HepG2 (cell line): Measurements from ENCODE around the gene ZNF618. TPM values are rescaled to one million over a fixed set of nuclear protein-coding genes. Genes with fewer than 3 reads are reported as not detected.

Experiments used
- ATAC-seq: fragments of 200-7000 bp; cut with Tn5 transposase; 3 replicates; pipeline ENCODE4 v1.9.1; 2020; ENCODE audit warnings: mild to moderate bottlenecking, moderate library complexity
- BruUV-seq: library from RNA; stranded (reverse); fragments of 400-500 nt; replicated peaks from 2 replicates; lab custom pipeline; 2021; lab: Mats Ljungman, UMichigan
- CTCF ChIA-PET: fragments of 300-600 bp; formaldehyde crosslinking; extraction: SDS; loops from one replicate; lab custom pipeline; 2021; ENCODE audit warnings: low total read pairs, inconsistent platforms, low intra/inter-chr PET ratio; lab: Yijun Ruan, JAX
- POLR2A ChIA-PET: fragments of 350-600 bp; sonication (Branson Sonifier 250); formaldehyde crosslinking; loops from one replicate; lab custom pipeline; 2020; ENCODE audit warnings: antibody characterized with exemption, inconsistent platforms; lab: Yijun Ruan, JAX
- DNase-seq: peaks from one replicate; pipeline ENCODE4 v3.0.0-alpha.2; 2015; ENCODE audit warnings: low spot score
- FAIRE-seq: peaks from 3 replicates; lab custom pipeline; 2011; peaks lifted over from hg19 to GRCh38; lab: Jason Lieb, UNC
- H2AFZ ChIP-seq: one replicate; pipeline ENCODE4 v1.6.1; 2011; ENCODE audit warnings: low read length, inconsistent platforms
- H3K27ac ChIP-seq: fragments of 300-600 bp; 3 replicates; pipeline ENCODE4 v1.8.0; 2011; ENCODE audit warnings: mixed run types, mild to moderate bottlenecking, mixed read lengths, low read length, inconsistent platforms; ENCODE audit not compliant: insufficient read depth; ENCODE audit errors: extremely low read length
- H3K27me3 ChIP-seq, 2 experiments: fragments of 200-600 bp in 1 of 2; 2 replicates in 1 of 2; 3 replicates in 1 of 2; pipeline versions ENCODE4 v1.6.0 to v1.8.0; 2011; ENCODE audit warnings: low read length in 2 of 2, mild to moderate bottlenecking in 2 of 2, moderate library complexity in 2 of 2, inconsistent platforms in 1 of 2; ENCODE audit not compliant: insufficient read depth in 2 of 2, control insufficient read depth in 1 of 2
- H3K36me3 ChIP-seq, 2 experiments: fragments of 200-600 bp in 1 of 2; replicated peaks in 1 of 2; 2 replicates in 1 of 2; 3 replicates in 1 of 2; pipeline versions ENCODE4 v1.5.1 to v1.8.0; 2011; ENCODE audit warnings: low read length in 2 of 2, inconsistent platforms in 1 of 2; ENCODE audit not compliant: insufficient read depth in 2 of 2, control insufficient read depth in 1 of 2
- H3K4me1 ChIP-seq: 2 replicates; pipeline ENCODE4 v1.5.1; 2012; ENCODE audit warnings: low read length, inconsistent platforms; ENCODE audit not compliant: insufficient read depth
- H3K4me2 ChIP-seq: 2 replicates; pipeline ENCODE4 v1.6.0; 2011; ENCODE audit warnings: low read depth, low read length, inconsistent platforms
- H3K4me3 ChIP-seq, 3 experiments: fragments of 200-600 bp in 1 of 3; sonication (generic), shearing (Covaris generic) in 1 of 3; replicated peaks in 1 of 3; 2 replicates each; pipeline ENCODE4 v1.5.1; 2011 to 2016; ENCODE audit warnings: low read length in 3 of 3, inconsistent platforms in 2 of 3, low read depth in 2 of 3, mild to moderate bottlenecking in 2 of 3, control low read depth in 1 of 3, mixed read lengths in 1 of 3; ENCODE audit not compliant: insufficient read depth in 1 of 3
- H3K79me2 ChIP-seq: one replicate; pipeline ENCODE4 v1.6.1; 2011; ENCODE audit warnings: low read length, inconsistent platforms; ENCODE audit not compliant: insufficient read depth
- H3K9ac ChIP-seq: 2 replicates; pipeline ENCODE4 v1.6.0; 2011; ENCODE audit warnings: mild to moderate bottlenecking, low read depth, low read length, inconsistent platforms; ENCODE audit not compliant: insufficient read depth
- H3K9me3 ChIP-seq: 2 replicates; pipeline ENCODE4 v1.5.1; 2012; ENCODE audit warnings: mild to moderate bottlenecking, low read length
- H4K20me1 ChIP-seq: 2 replicates; pipeline ENCODE4 v1.6.0; 2011; ENCODE audit warnings: inconsistent platforms, mild to moderate bottlenecking, low read length, moderate library complexity; ENCODE audit not compliant: insufficient read depth
- ARNTL ChIP-seq: sonication (generic); formaldehyde crosslinking; IDR thresholded peaks from 2 replicates; pipeline ENCODE4 v1.4.0; 2020; ENCODE audit warnings: mild to moderate bottlenecking, missing genetic modification reagents
- CCDC6 ChIP-seq: sonication (generic); formaldehyde crosslinking; IDR thresholded peaks from 2 replicates; pipeline ENCODE4 v1.8.1; 2022; ENCODE audit warnings: mild to moderate bottlenecking, missing genetic modification reagents, moderate library complexity
- CENPX ChIP-seq: sonication (generic); formaldehyde crosslinking; IDR thresholded peaks from 2 replicates; pipeline ENCODE4 v1.9.0; 2021; ENCODE audit warnings: mild to moderate bottlenecking, missing genetic modification reagents, moderate library complexity
- CHCHD3 ChIP-seq: sonication (generic); formaldehyde crosslinking; IDR thresholded peaks from 2 replicates; pipeline ENCODE4 v1.8.0; 2022; ENCODE audit warnings: mild to moderate bottlenecking, missing genetic modification reagents, moderate library complexity
- FOXO1 ChIP-seq: sonication (generic); formaldehyde crosslinking; IDR thresholded peaks from 2 replicates; pipeline ENCODE4 v1.4.0; 2020; ENCODE audit warnings: missing genetic modification reagents
- HOXA7 ChIP-seq: sonication (generic); formaldehyde crosslinking; IDR thresholded peaks from 2 replicates; pipeline ENCODE4 v1.8.1; 2022; ENCODE audit warnings: mild to moderate bottlenecking, missing genetic modification reagents, moderate library complexity
- HOXD1 ChIP-seq: sonication (generic); formaldehyde crosslinking; IDR thresholded peaks from 2 replicates; pipeline ENCODE4 v1.5.0; 2020; ENCODE audit warnings: missing genetic modification reagents
- KLF9 ChIP-seq: IDR thresholded peaks from 2 replicates; pipeline ENCODE4 v1.6.1; 2016; ENCODE audit warnings: low read depth
- MAFG ChIP-seq: sonication (generic); formaldehyde crosslinking; IDR thresholded peaks from 2 replicates; pipeline ENCODE4 v1.5.1; 2020; ENCODE audit warnings: mild to moderate bottlenecking, missing genetic modification reagents
- NFYB ChIP-seq: sonication (generic); formaldehyde crosslinking; IDR thresholded peaks from 2 replicates; pipeline ENCODE4 v1.4.0; 2020; ENCODE audit warnings: missing genetic modification reagents
- PRMT3 ChIP-seq: sonication (generic); formaldehyde crosslinking; IDR thresholded peaks from 2 replicates; pipeline ENCODE4 v1.8.1; 2022; ENCODE audit warnings: low read depth, mild to moderate bottlenecking, moderate library complexity, missing genetic modification reagents, borderline replicate concordance
- RFX1 ChIP-seq: fragments of 450-650 bp; IDR thresholded peaks from 2 replicates; pipeline ENCODE4 v1.6.1; 2017
- SNAPC5 ChIP-seq: sonication (generic); formaldehyde crosslinking; IDR thresholded peaks from 2 replicates; pipeline ENCODE4 v1.8.1; 2023; ENCODE audit warnings: mild to moderate bottlenecking, missing genetic modification reagents, borderline replicate concordance
- TBL1XR1 ChIP-seq: fragments of 150-350 bp; IDR thresholded peaks from 2 replicates; pipeline ENCODE4 v1.6.1; 2014; ENCODE audit warnings: borderline replicate concordance, low read length; ENCODE audit not compliant: partially characterized antibody
- ZFP37 ChIP-seq: sonication (generic); formaldehyde crosslinking; IDR thresholded peaks from 2 replicates; pipeline ENCODE4 v1.4.0; 2020; ENCODE audit warnings: missing genetic modification reagents, borderline replicate concordance
- ZNF3 ChIP-seq: IDR thresholded peaks from 2 replicates; pipeline ENCODE4 v1.7.0; 2017; ENCODE audit warnings: inconsistent platforms
- ZNF556 ChIP-seq: sonication (generic); formaldehyde crosslinking; IDR thresholded peaks from 2 replicates; pipeline ENCODE4 v1.4.0; 2020; ENCODE audit warnings: mild to moderate bottlenecking, missing genetic modification reagents, borderline replicate concordance
- WGBS: methylation state at CpG from one replicate; pipeline ENCODE4 v1.1.6; 2017; ENCODE audit warnings: low lambda C conversion rate; 5-methylcytosine and 5-hydroxymethylcytosine counted together
- in situ Hi-C: cut with HindIII; loops from 2 replicates; pipeline ENCODE4 v1.10.0; 2017; ENCODE audit warnings: low pct_unique_long_range_greater_than_20kb; ENCODE audit not compliant: extremely low pct_ligation_motif_present
- intact Hi-C: fragments of 100-400 bp; cut with micrococcal nuclease; formaldehyde crosslinking; loops from one replicate; pipeline ENCODE4 v1.10.0; 2022; ENCODE audit not compliant: unreplicated experiment
- polyA plus RNA-seq, 8 experiments: library from polyadenylated mRNA; depleted of rRNA in 3 of 8; stranded (reverse) in 7 of 8; unstranded in 1 of 8; fragments of >200 nt; fragmentation: Illumina TruSeq in 4 of 8; extraction: Trizol in 4 of 8; gene quantifications; 2 replicates each; pipeline versions ENCODE4 v1.2.1 to v1.2.3, GENCODE V29; 2011 to 2016; ENCODE audit warnings: low read depth in 4 of 8, missing spikeins in 1 of 8, mixed read lengths in 1 of 8; ENCODE audit not compliant: insufficient read depth in 1 of 8
- total RNA-seq, 5 experiments: library from RNA; depleted of rRNA; stranded (reverse); fragments of >200 nt; fragmentation: Illumina TruSeq; extraction: Trizol; gene quantifications; 2 replicates each; pipeline ENCODE4 v1.2.3, GENCODE V29; 2016; ENCODE audit warnings: low read depth in 1 of 5

The ZNF618 gene
- total and polyA plus RNA-seq, 2 of the 13 experiments (the other 11 are each of a cell fraction or from before 2014, with no cell fraction given), result 0.07 TPM

GRCh38 chr9:113922160-113922559 lies 46.1 kb downstream of the ZNF618 start:
- CTCF ChIA-PET, result no interaction called here
- H4K20me1 ChIP-seq, result no peaks in the 10 kb centered on the region
- no peak overlapping the region for H3K27ac ChIP-seq
- DNase-seq (no peak), ATAC-seq (no peak), FAIRE-seq (no peak)
- 0 out of 5 replicates have a peak, but pooled peaks cover 0 to 1% of the 10 kb centered on the region in 2 experiments for H3K27me3 ChIP-seq
- TF ChIP-seq HOXA7 (CRISPR knock-in tag), result no peak
- no peak for TF ChIP-seq HOXD1 (CRISPR knock-in tag)
- no peak for TF ChIP-seq CENPX (CRISPR knock-in tag)
- TF ChIP-seq ZFP37 (CRISPR knock-in tag), result no peak
- no peak for TF ChIP-seq ARNTL (CRISPR knock-in tag)
- no peak for TF ChIP-seq SNAPC5 (CRISPR knock-in tag)
- TF ChIP-seq PRMT3 (CRISPR knock-in tag), result no peak
- TF ChIP-seq TBL1XR1, result no peak
- no peak for TF ChIP-seq NFYB
- TF ChIP-seq ZNF556 (CRISPR knock-in tag), result no peak
- no peak for TF ChIP-seq RFX1
- no peak for TF ChIP-seq MAFG (CRISPR knock-in tag)
- no peak for TF ChIP-seq KLF9 (CRISPR knock-in tag)
- TF ChIP-seq CHCHD3 (CRISPR knock-in tag), result no peak
- TF ChIP-seq FOXO1 (CRISPR knock-in tag), result no peak
- TF ChIP-seq CCDC6 (CRISPR knock-in tag), result no peak
- no peak for TF ChIP-seq ZNF3
- intact Hi-C loops (no loop called here), in situ Hi-C loops (no loop called here)
- no peaks in the 10 kb centered on the region for H3K4me1 ChIP-seq
- no peaks in the 10 kb centered on the region for H3K79me2 ChIP-seq
- H3K9me3 ChIP-seq, result 0 out of 2 replicates have a peak, but pooled peaks cover 4% of the 10 kb centered on the region
- 42% methylated on average over 4 of the region's 4 CpGs for WGBS
- H3K36me3 ChIP-seq, result no peaks in the 10 kb centered on the region
- H3K4me2 ChIP-seq, result no peak overlapping the region
- BruUV-seq, result no TSS peak
- H3K4me3 ChIP-seq, result no peak overlapping the region
- POLR2A ChIA-PET, result no interaction called here
- no peak overlapping the region for H3K9ac ChIP-seq
- no peak overlapping the region for H2AFZ ChIP-seq
